OCI-LY3 (cell line): Measurements from ENCODE around the gene DDX27.

Experiments used
- H2AFZ ChIP-seq: fragments of 200-600, 300-600 bp; shearing (Covaris generic); 2 replicates; pipeline ENCODE4 v1.6.0; 2014; ENCODE audit warnings: antibody characterized with exemption, low read depth, low read length
- H3K27ac ChIP-seq: fragments of 200-600, 300-600 bp; sonication (generic); 2 replicates; pipeline ENCODE4 v1.5.1; 2014; ENCODE audit warnings: mild to moderate bottlenecking, low read length, moderate library complexity, mixed read lengths
- H3K27me3 ChIP-seq: fragments of 200-600, 300-600 bp; sonication (generic); 2 replicates; pipeline ENCODE4 v1.6.1; 2014; ENCODE audit warnings: low read depth, low read length, mixed read lengths
- H3K36me3 ChIP-seq: fragments of 200-600, 300-600 bp; sonication (generic); replicated peaks from 2 replicates; pipeline ENCODE3; 2014; ENCODE audit warnings: low read depth, low read length, mixed read lengths
- H3K4me1 ChIP-seq: fragments of 300-600, 200-600 bp; sonication (generic); 2 replicates; pipeline ENCODE4 v1.6.1; 2014; ENCODE audit warnings: low read length, mixed read lengths
- H3K4me2 ChIP-seq: fragments of 200-600, 300-600 bp; sonication (generic); 2 replicates; pipeline ENCODE4 v1.6.1; 2014; ENCODE audit warnings: low read length, mixed read lengths
- H3K4me3 ChIP-seq: fragments of 300-600, 200-600 bp; sonication (generic); 2 replicates; pipeline ENCODE4 v1.5.1; 2014; ENCODE audit warnings: antibody characterized with exemption, mild to moderate bottlenecking, low read length, moderate library complexity
- H3K79me2 ChIP-seq: fragments of 300-600, 200-600 bp; shearing (Covaris generic); 2 replicates; pipeline ENCODE4 v1.6.1; 2014; ENCODE audit warnings: mild to moderate bottlenecking, low read length, mixed read lengths
- H3K9ac ChIP-seq: fragments of 300-600, 200-600 bp; shearing (Covaris generic); 2 replicates; pipeline ENCODE4 v1.6.0; 2014; ENCODE audit warnings: mild to moderate bottlenecking, low read length, moderate library complexity
- H3K9me3 ChIP-seq: fragments of 200-600, 300-600 bp; shearing (Covaris generic); 2 replicates; pipeline ENCODE4 v1.6.1; 2014; ENCODE audit warnings: low read length, mixed read lengths; ENCODE audit not compliant: insufficient read depth
- H4K20me1 ChIP-seq: fragments of 200-600, 300-600 bp; sonication (generic); 2 replicates; pipeline ENCODE4 v1.6.1; 2016; ENCODE audit warnings: low read length, mixed read lengths; ENCODE audit not compliant: insufficient read depth
- CTCF ChIP-seq: fragments of 200-600, 300-600 bp; sonication (generic); IDR thresholded peaks from 2 replicates; pipeline ENCODE4 v1.5.1; 2014; ENCODE audit warnings: antibody characterized with exemption, low read length, low read depth
- EZH2phosphoT487 ChIP-seq: fragments of 200-600 bp; shearing (Covaris generic); IDR thresholded peaks from 2 replicates; pipeline ENCODE4 v1.6.1; 2018; ENCODE audit warnings: antibody characterized with exemption, mixed run types, low read depth

Gene DDX27

GRCh38 chr20:49279677-49280462 lies 60.7 kb downstream of the DDX27 start:
- Histone ChIP-seq H3K4me3 (peak overlapping the region; percentile 82), H3K36me3 (peaks cover 76% of the 10 kb centered on the region), H3K27me3 (no peaks in the 10 kb centered on the region), H4K20me1 (peaks cover 58% of the 10 kb centered on the region), H3K79me2 (peaks cover 98% of the 10 kb centered on the region), H3K4me1 (peaks cover 64% of the 10 kb centered on the region), H3K9ac (peak overlapping the region; percentile 97), H3K4me2 (peak overlapping the region; percentile 89), H2AFZ (no peak overlapping the region), H3K27ac (peak overlapping the region; percentile 85), H3K9me3 (peaks cover 53% of the 10 kb centered on the region)
- no peak for TF ChIP-seq CTCF
- no peak for TF ChIP-seq EZH2phosphoT487

- H4K20me1 ChIP-seq = peaks cover 65% of the 10 kb centered on the region
- H3K27me3 ChIP-seq = no peaks in the 10 kb centered on the region
- peak overlapping the region; percentile 97 for H3K9ac ChIP-seq
- no peak overlapping the region for H2AFZ ChIP-seq
- H3K4me2 ChIP-seq = peak overlapping the region; percentile 89
- TF ChIP-seq CTCF (no peak), EZH2phosphoT487 (no peak)
- H3K27ac ChIP-seq = peak overlapping the region; percentile 85
- H3K79me2 ChIP-seq = peaks cover 99% of the 10 kb centered on the region
- peak overlapping the region; percentile 82 for H3K4me3 ChIP-seq
- peaks cover 70% of the 10 kb centered on the region for H3K4me1 ChIP-seq
- H3K36me3 ChIP-seq = peaks cover 77% of the 10 kb centered on the region
- H3K9me3 ChIP-seq = peaks cover 60% of the 10 kb centered on the region
These were observed 61.3 kb downstream of the DDX27 start for GRCh38 chr20:49280463-49281058.

GRCh38 chr20:49281059-49281912 lies 62.1 kb downstream of the DDX27 start:
- peaks cover 68% of the 10 kb centered on the region for H4K20me1 ChIP-seq
- H3K4me1 ChIP-seq = peaks cover 68% of the 10 kb centered on the region
- no peak overlapping the region for H2AFZ ChIP-seq
- no peaks in the 10 kb centered on the region for H3K27me3 ChIP-seq
- H3K4me2 ChIP-seq = peak overlapping the region; percentile 89
- peaks cover 67% of the 10 kb centered on the region for H3K9me3 ChIP-seq
- peaks cover 99% of the 10 kb centered on the region for H3K79me2 ChIP-seq
- H3K36me3 ChIP-seq = peaks cover 78% of the 10 kb centered on the region
- peak overlapping the region; percentile 85 for H3K27ac ChIP-seq
- peak overlapping the region; percentile 97; the same call in 1 of the 2 replicates for H3K9ac ChIP-seq
- TF ChIP-seq CTCF = no peak
- TF ChIP-seq EZH2phosphoT487 = no peak
- peak overlapping the region; percentile 82 for H3K4me3 ChIP-seq
